ENCODE data around the gene GATD1.

Gene GATD1

GRCh38 chr11:724778-725386, 52.4 kb downstream of the GATD1 start:
- DNase-seq = no peak

- DNase-seq = no peak
Measured at GRCh38 chr11:724049-724777, 53.1 kb downstream of the GATD1 start.

- peak; percentile 80 for DNase-seq
Measured at GRCh38 chr11:723120-723883, 54.0 kb downstream of the GATD1 start.

- DNase-seq = peak; percentile 52
Measured at GRCh38 chr11:722346-722811, 54.9 kb downstream of the GATD1 start.

- DNase-seq = peak; percentile 79
Measured at GRCh38 chr11:721741-722345, 55.4 kb downstream of the GATD1 start.

GRCh38 chr11:721247-721740, 56.0 kb downstream of the GATD1 start:
- no peak for DNase-seq

GRCh38 chr11:720642-721246, 56.5 kb downstream of the GATD1 start:
- DNase-seq = peak; percentile 75

GRCh38 chr11:720017-720641, 57.2 kb downstream of the GATD1 start:
- peak; percentile 59 for DNase-seq

GRCh38 chr11:719214-720016, 57.9 kb downstream of the GATD1 start:
- peak; percentile 59 for DNase-seq

Data from activated effector memory CD4-positive, alpha-beta T cell treated with anti-CD3 and anti-CD28 coated beads, Interleukin-2, amount 50 U/mL, for 16 hours (primary cell).